Hepatocyte (in vitro differentiated cells): ENCODE measurements around the gene ASXL2. TPM values are rescaled to one million over a fixed set of nuclear protein-coding genes. Genes with fewer than 3 reads are reported as not detected.
"Not testable (repeated sequence)": the region's sequence is repeated elsewhere in the genome, so short reads cannot be mapped to it uniquely, and the experiment has no call there.

Source experiments
- DNase-seq: peaks from one replicate; pipeline ENCODE4 v3.0.0-alpha.2; 2016; ENCODE audit warnings: low spot score
- H2AFZ ChIP-seq: fragments of 200-600 bp; sonication (generic); 2 replicates; pipeline ENCODE4 v1.6.0; 2016; ENCODE audit warnings: antibody characterized with exemption, mild to moderate bottlenecking
- H3K27ac ChIP-seq: fragments of 200-600 bp; sonication (generic); 2 replicates; pipeline ENCODE4 v1.5.1; 2016; ENCODE audit warnings: mild to moderate bottlenecking
- H3K27me3 ChIP-seq: fragments of 200-600 bp; sonication (generic); 2 replicates; pipeline ENCODE4 v1.6.1; 2016
- H3K36me3 ChIP-seq: fragments of 200-600 bp; sonication (generic); replicated peaks from 2 replicates; pipeline ENCODE4 v1.5.1; 2016; ENCODE audit warnings: low read depth; ENCODE audit not compliant: insufficient read depth
- H3K4me1 ChIP-seq: fragments of 200-600 bp; sonication (generic); 2 replicates; pipeline ENCODE4 v1.5.1; 2016; ENCODE audit warnings: mild to moderate bottlenecking, moderate library complexity; ENCODE audit not compliant: insufficient read depth
- H3K4me2 ChIP-seq: fragments of 200-600 bp; sonication (generic); 2 replicates; pipeline ENCODE4 v1.6.0; 2016
- H3K4me3 ChIP-seq: fragments of 200-600 bp; sonication (generic); 2 replicates; pipeline ENCODE4 v1.5.1; 2016; ENCODE audit warnings: mild to moderate bottlenecking
- H3K79me2 ChIP-seq: fragments of 200-600 bp; sonication (generic); 2 replicates; pipeline ENCODE4 v1.6.0; 2017; ENCODE audit warnings: mild to moderate bottlenecking
- H3K9me2 ChIP-seq: fragments of 200-600 bp; sonication (generic); replicated peaks from 2 replicates; pipeline ENCODE4 v1.6.0; 2017; ENCODE audit warnings: mild to moderate bottlenecking; ENCODE audit not compliant: insufficient read depth
- H3K9me3 ChIP-seq: fragments of 200-600 bp; sonication (generic); 2 replicates; pipeline ENCODE4 v1.5.1; 2016; ENCODE audit warnings: low read depth, mild to moderate bottlenecking
- H4K20me1 ChIP-seq: fragments of 200-600 bp; sonication (generic); 2 replicates; pipeline ENCODE4 v1.6.0; 2016; ENCODE audit warnings: mild to moderate bottlenecking; ENCODE audit not compliant: insufficient read depth, poor library complexity, severe bottlenecking
- CTCF ChIP-seq: fragments of 200-600 bp; sonication (generic); IDR thresholded peaks from 2 replicates; pipeline ENCODE4 v1.5.1; 2016; ENCODE audit warnings: antibody characterized with exemption, mild to moderate bottlenecking; ENCODE audit not compliant: poor library complexity
- EZH2 ChIP-seq: fragments of 200-600 bp; sonication (generic); IDR thresholded peaks from 2 replicates; pipeline ENCODE4 v1.6.1; 2016; ENCODE audit warnings: antibody characterized with exemption, mild to moderate bottlenecking, borderline replicate concordance
- EZH2phosphoT487 ChIP-seq: fragments of 200-600 bp; sonication (generic); IDR thresholded peaks from one replicate; pipeline ENCODE4 v1.6.1; 2018; ENCODE audit warnings: antibody characterized with exemption, mild to moderate bottlenecking, low read depth, moderate library complexity; ENCODE audit not compliant: unreplicated experiment, severe bottlenecking
- WGBS: methylation state at CpG from one replicate; pipeline ENCODE4 v1.1.6; 2016; ENCODE audit warnings: low lambda C conversion rate; ENCODE audit errors: missing lambda C conversion rate; 5-methylcytosine and 5-hydroxymethylcytosine counted together
- polyA plus RNA-seq: library from polyadenylated mRNA; unstranded; fragments of >200 nt; fragmentation: Nextera tagmentation; extraction: Ambion mirVana; gene quantifications from 2 replicates; pipeline ENCODE4 v1.2.1, GENCODE V29; 2016
- total RNA-seq: library from RNA; depleted of rRNA; stranded (reverse); fragments of >200 nt; gene quantifications from 2 replicates; pipeline ENCODE4 v1.2.3, GENCODE V29; 2014

Gene ASXL2
- total and polyA plus RNA-seq, 2 experiments from 2014 or later, result 4.3 to 13.3 TPM

- H4K20me1 ChIP-seq, result peaks cover 3% of the 10 kb centered on the region
- H2AFZ ChIP-seq, result no peak overlapping the region
- no peaks in the 10 kb centered on the region for H3K27me3 ChIP-seq
These were observed 46.4 kb downstream of the ASXL2 start for GRCh38 chr2:25831746-25832449.

GRCh38 chr2:25829828-25830227, 48.5 kb downstream of the ASXL2 start:
- Histone ChIP-seq H3K9me3 (no peaks in the 10 kb centered on the region), H3K36me3 (no peaks in the 10 kb centered on the region), H3K4me3 (no peak overlapping the region), H3K27me3 (no peaks in the 10 kb centered on the region), H3K9me2 (no peaks in the 10 kb centered on the region), H2AFZ (no peak overlapping the region), H3K4me1 (peaks cover 7% of the 10 kb centered on the region), H4K20me1 (peaks cover 3% of the 10 kb centered on the region), H3K4me2 (no peak overlapping the region), H3K79me2 (peaks cover 32% of the 10 kb centered on the region), H3K27ac (no peak overlapping the region)
- no peak for DNase-seq
- 95% methylated on average over 2 of the region's 2 CpGs for WGBS
- TF ChIP-seq EZH2 (no peak), EZH2phosphoT487 (no peak), CTCF (no peak)

More at GRCh38 chr2:25831746-25832449, 46.4 kb downstream of the ASXL2 start:
- Histone ChIP-seq H3K27ac (no peak overlapping the region), H3K9me3 (no peaks in the 10 kb centered on the region), H3K4me3 (no peak overlapping the region), H3K36me3 (no peaks in the 10 kb centered on the region), H3K9me2 (no peaks in the 10 kb centered on the region), H3K4me1 (peaks cover 7% of the 10 kb centered on the region), H3K79me2 (peaks cover 28% of the 10 kb centered on the region), H3K4me2 (no peak overlapping the region)
- WGBS, result 98% methylated on average over 3 of the region's 3 CpGs
- TF ChIP-seq EZH2 (no peak), CTCF (no peak), EZH2phosphoT487 (no peak)
- no peak for DNase-seq

GRCh38 chr2:25829377-25829704, 48.9 kb downstream of the ASXL2 start:
- Histone ChIP-seq H3K9me2 (no peaks in the 10 kb centered on the region), H3K4me1 (peaks cover 7% of the 10 kb centered on the region), H2AFZ (no peak overlapping the region), H3K4me2 (no peak overlapping the region), H4K20me1 (peaks cover 3% of the 10 kb centered on the region), H3K4me3 (no peak overlapping the region), H3K27me3 (no peaks in the 10 kb centered on the region), H3K36me3 (no peaks in the 10 kb centered on the region), H3K79me2 (peaks cover 31% of the 10 kb centered on the region), H3K9me3 (no peaks in the 10 kb centered on the region), H3K27ac (no peak overlapping the region)
- WGBS, result 90% methylated on average over 1 of the region's 1 CpG
- no peak for TF ChIP-seq CTCF
- TF ChIP-seq EZH2, result no peak
- no peak for TF ChIP-seq EZH2phosphoT487
- no peak for DNase-seq

DNA sequence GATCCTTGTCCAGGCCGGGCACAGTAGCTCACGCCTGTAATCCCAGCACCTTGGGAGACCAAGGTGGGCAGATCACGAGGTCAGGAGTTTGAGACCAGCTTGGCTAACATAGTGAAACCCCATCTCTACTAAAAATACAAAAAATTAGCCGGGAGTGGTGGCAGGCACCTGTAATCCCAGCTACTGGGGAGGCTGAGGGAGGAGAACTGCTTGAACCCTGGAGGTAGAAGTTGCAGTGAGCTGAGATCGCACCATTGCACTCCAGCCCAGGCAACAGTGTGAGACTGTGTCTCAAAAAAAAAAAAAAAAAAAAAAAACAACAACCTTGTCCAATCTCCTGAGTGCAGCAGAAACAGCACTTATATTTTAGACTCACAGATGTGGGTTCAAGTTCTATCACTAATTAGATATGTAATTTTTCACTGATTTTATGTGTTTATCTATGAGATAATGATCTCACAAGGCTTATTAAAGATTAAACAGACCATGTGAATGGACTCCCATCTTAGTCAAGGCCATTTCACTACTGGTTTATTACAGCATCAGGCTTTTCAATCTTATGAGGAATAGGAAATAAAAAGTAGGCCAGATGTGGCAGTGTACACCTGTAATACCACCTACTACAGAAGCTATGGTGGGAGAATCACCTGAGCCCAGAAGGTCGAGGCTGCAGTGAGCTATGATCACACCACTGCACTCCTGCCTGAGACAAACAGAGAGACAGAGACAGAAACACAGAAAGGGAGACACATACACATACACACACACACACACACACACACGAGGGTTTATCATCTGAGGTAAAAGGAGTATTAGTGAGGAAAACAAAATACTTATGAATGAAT, 49.5 kb downstream of the ASXL2 start:
- not testable (repeated sequence) for H3K9me2 ChIP-seq, H3K4me2 ChIP-seq, H3K27ac ChIP-seq, H3K27me3 ChIP-seq, H2AFZ ChIP-seq, H4K20me1 ChIP-seq, H3K4me3 ChIP-seq, H3K9me3 ChIP-seq, DNase-seq, H3K36me3 ChIP-seq, H3K4me1 ChIP-seq
- 88% methylated on average over 7 of the region's 7 CpGs for WGBS
- H3K79me2 ChIP-seq, result peaks cover 31% of the 10 kb centered on the region
